Uterus (tissue), 4 donors: Measurements from ENCODE around the gene DUSP23. TPM values are rescaled to one million over a fixed set of nuclear protein-coding genes. Genes with fewer than 3 reads are reported as not detected.

Source experiments
- DNase-seq, 2 donors: peaks; one replicate each; pipeline ENCODE4 v3.0.0-alpha.2; 2019 to 2020
- H3K27ac ChIP-seq, 2 donors: fragments of 200-600 bp; sonication (generic); 1 replicate in 1 of 2; 2 replicates in 1 of 2; pipeline ENCODE4 v1.5.1; 2016 to 2018
- H3K27me3 ChIP-seq, 2 donors: fragments of 200-600 bp; sonication (generic); one replicate each; pipeline ENCODE4 v1.5.1; 2018 to 2019; ENCODE audit warnings: control low read depth in 1 of 2
- H3K36me3 ChIP-seq, 2 donors: fragments of 200-600 bp; sonication (generic); one replicate each; pipeline ENCODE4 v1.5.1; 2019; ENCODE audit warnings: control low read depth in 1 of 2
- H3K4me1 ChIP-seq, 2 donors: fragments of 200-600 bp; sonication (generic); one replicate each; pipeline ENCODE4 v1.5.1; 2018 to 2019; ENCODE audit warnings: control low read depth in 1 of 2
- H3K4me3 ChIP-seq, 2 donors: fragments of 200-600 bp; sonication (generic); 1 replicate in 1 of 2; 2 replicates in 1 of 2; pipeline ENCODE4 v1.5.1; 2018 to 2019; ENCODE audit warnings: mild to moderate bottlenecking in 1 of 2
- H3K9me3 ChIP-seq, 2 donors: fragments of 200-600 bp; sonication (generic); one replicate each; pipeline ENCODE4 v1.5.1; 2019; ENCODE audit warnings: control low read depth in 1 of 2
- CTCF ChIP-seq, 4 experiments: fragments of 200-600 bp in 2 of 4; fragments of 450-650 bp in 2 of 4; sonication (generic) in 2 of 4; IDR thresholded peaks; one replicate each; pipeline ENCODE4 v1.5.1; 2016 to 2019; ENCODE audit warnings: antibody characterized with exemption in 4 of 4, mild to moderate bottlenecking in 2 of 4, moderate library complexity in 1 of 4
- POLR2A ChIP-seq, 2 donors: fragments of 450-650 bp; IDR thresholded peaks; one replicate each; pipeline ENCODE4 v1.6.1; 2016; ENCODE audit warnings: antibody characterized with exemption in 2 of 2, mild to moderate bottlenecking in 1 of 2, moderate library complexity in 1 of 2
- intact Hi-C: fragments of 100-400 bp; cut with DNase I; formaldehyde crosslinking; loops from one replicate; pipeline ENCODE4 v1.15.1; 2023; ENCODE audit warnings: low total_unique reads
- total RNA-seq, 4 donors: library from RNA; depleted of rRNA in 3 of 4; stranded (reverse); fragments of >200 nt in 3 of 4; gene quantifications; one replicate each; pipeline versions ENCODE4 v1.1.0 to v1.2.4, GENCODE V29; 2014 to 2023
- donor health status: DM: yes; HTN: yes; CAD: no.

DUSP23 gene
- 100 to 1,000 TPM in 1 of 4 donors, 10 to 100 TPM in 3; 15.6 to 121 (median 50.8) TPM for total RNA-seq

- peak; percentile 97 to 99 for DNase-seq
- no peaks in the 10 kb centered on the region for H3K36me3 ChIP-seq
- intact Hi-C loops: no loop called here
These were observed at the start of gene DUSP23 for GRCh38 chr1:159780583-159781582. DUSP23 (plus strand) TSS chr1:159780962; CDS start chr1:159781101, 139 bp downstream.

GRCh38 chr1:159737238-159737916, 43.4 kb upstream of the DUSP23 start:
- TF ChIP-seq CTCF (IDR thresholded peaks at IDR 0.05): no peak
- TF ChIP-seq POLR2A (IDR thresholded peaks at IDR 0.05): no peak
- DNase-seq: no peak
- intact Hi-C loops: no loop called here

More at GRCh38 chr1:159780583-159781582, at the start of gene DUSP23:
- no peaks in the 10 kb centered on the region for H3K9me3 ChIP-seq
- H3K27me3 ChIP-seq: no peaks in the 10 kb centered on the region
- peak within 1 kb of the TSS; percentile 74 to 85 for H3K27ac ChIP-seq
- peak within 1 kb of the TSS; percentile 47 to 73 for H3K4me3 ChIP-seq
- no peaks in the 10 kb centered on the region for H3K4me1 ChIP-seq
- TF ChIP-seq CTCF (IDR thresholded peaks at IDR 0.05): peak; percentile 92 to 97 (median 94)
- TF ChIP-seq POLR2A (IDR thresholded peaks at IDR 0.05): peak; percentile 57 to 84

GRCh38 chr1:159743651-159744410, 36.9 kb upstream of the DUSP23 start:
- intact Hi-C loops: no loop called here
- Histone ChIP-seq H3K4me3 (no peak overlapping the region), H3K9me3 (no peaks in the 10 kb centered on the region), H3K4me1 (no peaks in the 10 kb centered on the region), H3K36me3 (no peaks in the 10 kb centered on the region), H3K27me3 (no peaks in the 10 kb centered on the region), H3K27ac (no peak overlapping the region)
- DNase-seq: no peak
- TF ChIP-seq CTCF (IDR thresholded peaks at IDR 0.05): no peak
- no peak for TF ChIP-seq POLR2A (IDR thresholded peaks at IDR 0.05)

More at GRCh38 chr1:159737238-159737916, 43.4 kb upstream of the DUSP23 start:
- Histone ChIP-seq H3K27me3 (no peaks in the 10 kb centered on the region), H3K4me1 (no peaks in the 10 kb centered on the region), H3K4me3 (no peak overlapping the region), H3K9me3 (no peaks in the 10 kb centered on the region), H3K36me3 (no peaks in the 10 kb centered on the region), H3K27ac (no peak overlapping the region)

GRCh38 chr1:159746666-159747065, 34.1 kb upstream of the DUSP23 start:
- Histone ChIP-seq H3K4me1 (no peaks in the 10 kb centered on the region), H3K27ac (no peak overlapping the region), H3K27me3 (no peaks in the 10 kb centered on the region), H3K4me3 (no peak overlapping the region), H3K9me3 (no peaks in the 10 kb centered on the region), H3K36me3 (no peaks in the 10 kb centered on the region)
- TF ChIP-seq CTCF (IDR thresholded peaks at IDR 0.05) (no peak), POLR2A (IDR thresholded peaks at IDR 0.05) (no peak)
- no peak for DNase-seq
- intact Hi-C loops: no loop called here
